Glutamatergic neuron (in vitro differentiated cells): Measurements from ENCODE around the gene MRPL21. TPM values are rescaled to one million over a fixed set of nuclear protein-coding genes. Genes with fewer than 3 reads are reported as not detected.
"Not testable (repeated sequence)": the region's sequence is repeated elsewhere in the genome, so short reads cannot be mapped to it uniquely, and the experiment has no call there.

Source experiments
- DNase-seq: peaks from one replicate; pipeline ENCODE4 v3.0.0; 2022
- H3K27ac Mint-ChIP-seq: one replicate; pipeline ENCODE4 v1.8.0; 2020; ENCODE audit warnings: mild to moderate bottlenecking, mixed read lengths, inconsistent platforms; ENCODE audit not compliant: unreplicated experiment
- H3K27me3 Mint-ChIP-seq: one replicate; pipeline ENCODE4 v1.8.0; 2020; ENCODE audit warnings: mild to moderate bottlenecking, moderate library complexity, mixed read lengths, inconsistent platforms; ENCODE audit not compliant: unreplicated experiment
- H3K36me3 Mint-ChIP-seq: one replicate; pipeline ENCODE4 v1.8.0; 2020; ENCODE audit warnings: mild to moderate bottlenecking, mixed read lengths, inconsistent platforms; ENCODE audit not compliant: unreplicated experiment
- H3K4me1 Mint-ChIP-seq: one replicate; pipeline ENCODE4 v1.8.0; 2020; ENCODE audit warnings: mild to moderate bottlenecking, low read depth, mixed read lengths, inconsistent platforms; ENCODE audit not compliant: unreplicated experiment
- H3K4me3 Mint-ChIP-seq: one replicate; pipeline ENCODE4 v1.8.0; 2020; ENCODE audit warnings: mild to moderate bottlenecking, mixed read lengths, inconsistent platforms; ENCODE audit not compliant: unreplicated experiment
- H3K9me3 Mint-ChIP-seq: one replicate; pipeline ENCODE4 v1.8.0; 2020; ENCODE audit warnings: mild to moderate bottlenecking, moderate library complexity, mixed read lengths, inconsistent platforms; ENCODE audit not compliant: unreplicated experiment
- CTCF ChIP-seq: fragments of 200-600 bp; sonication (generic); IDR thresholded peaks from one replicate; pipeline ENCODE4 v1.5.0; 2021; ENCODE audit not compliant: partially characterized antibody, unreplicated experiment
- total RNA-seq: library from RNA; stranded (reverse); fragmentation: NEBNext Ultra II Directional; extraction: Animal tissue kit (Norgen Biotek cat#: 25700); gene quantifications from one replicate; pipeline ENCODE4 v1.2.1, GENCODE V29; 2021; ENCODE audit not compliant: unreplicated experiment

MRPL21 gene
- total RNA-seq, 1 donor from 2014 or later = 54.3 TPM

- Mint-ChIP-seq H3K27ac (peak overlapping the region; percentile 72), H3K27me3 (peaks cover 5% of the 10 kb centered on the region), H3K4me3 (no peak overlapping the region), H3K9me3 (peaks cover 1% of the 10 kb centered on the region), H3K4me1 (no peaks in the 10 kb centered on the region), H3K36me3 (no peaks in the 10 kb centered on the region)
- no peak for DNase-seq
- no peak for TF ChIP-seq CTCF
These were observed 11.1 kb downstream of the MRPL21 start for GRCh38 chr11:68892576-68892975.

- Mint-ChIP-seq H3K27me3 (peaks cover 5% of the 10 kb centered on the region), H3K9me3 (peaks cover 1% of the 10 kb centered on the region), H3K4me3 (no peak overlapping the region), H3K4me1 (no peaks in the 10 kb centered on the region), H3K27ac (no peak overlapping the region), H3K36me3 (no peaks in the 10 kb centered on the region)
- no peak for TF ChIP-seq CTCF
- no peak for DNase-seq
These were observed 12.2 kb downstream of the MRPL21 start for GRCh38 chr11:68891351-68891948.

- Mint-ChIP-seq H3K4me3 (no peak overlapping the region), H3K27me3 (peaks cover 4% of the 10 kb centered on the region), H3K27ac (peak overlapping the region; percentile 24), H3K4me1 (no peaks in the 10 kb centered on the region), H3K36me3 (no peaks in the 10 kb centered on the region), H3K9me3 (peaks cover 1% of the 10 kb centered on the region)
- no peak for TF ChIP-seq CTCF
- DNase-seq = no peak
These were observed 13.0 kb downstream of the MRPL21 start for GRCh38 chr11:68890490-68891231.

- peaks cover 1% of the 10 kb centered on the region for H3K9me3 Mint-ChIP-seq
- H3K27me3 Mint-ChIP-seq = peaks cover 4% of the 10 kb centered on the region
- DNase-seq = peak; percentile 59
- H3K4me1 Mint-ChIP-seq = no peaks in the 10 kb centered on the region
- H3K4me3 Mint-ChIP-seq = no peak overlapping the region
- peak overlapping the region; percentile 24 for H3K27ac Mint-ChIP-seq
- peak; percentile 38 for TF ChIP-seq CTCF
- no peaks in the 10 kb centered on the region for H3K36me3 Mint-ChIP-seq
These were observed 13.6 kb downstream of the MRPL21 start for GRCh38 chr11:68889948-68890446.

- H3K27me3 Mint-ChIP-seq, H3K4me1 Mint-ChIP-seq, DNase-seq, H3K4me3 Mint-ChIP-seq, H3K27ac Mint-ChIP-seq, H3K36me3 Mint-ChIP-seq, H3K9me3 Mint-ChIP-seq: not testable (repeated sequence)
These were observed 18.8 kb downstream of the MRPL21 start for GRCh38 chr11:68884827-68885226.
